Mesendoderm (in vitro differentiated cells): ENCODE measurements around the gene EXOG.

Experiments used
- DNase-seq: peaks from one replicate; pipeline ENCODE4 v3.0.0; 2013
- H2AK5ac ChIP-seq: 2 replicates; pipeline ENCODE4 v1.6.1; 2013; ENCODE audit warnings: low read length, inconsistent platforms
- H2BK120ac ChIP-seq: 2 replicates; pipeline ENCODE4 v1.6.1; 2013; ENCODE audit warnings: low read depth, mild to moderate bottlenecking, low read length, moderate library complexity, mixed read lengths
- H2BK15ac ChIP-seq: replicated peaks from 2 replicates; pipeline ENCODE4 v1.6.1; 2013; ENCODE audit warnings: low read depth, mild to moderate bottlenecking, moderate library complexity
- H2BK5ac ChIP-seq: 2 replicates; pipeline ENCODE4 v1.6.1; 2013; ENCODE audit warnings: low read length, inconsistent platforms
- H3K18ac ChIP-seq: 2 replicates; pipeline ENCODE4 v1.6.1; 2013; ENCODE audit warnings: mild to moderate bottlenecking, low read length, mixed read lengths
- H3K23ac ChIP-seq: one replicate; pipeline ENCODE4 v1.6.1; 2013; ENCODE audit warnings: low read length
- H3K27ac ChIP-seq: 2 replicates; pipeline ENCODE4 v1.5.1; 2013; ENCODE audit warnings: low read depth, mild to moderate bottlenecking, inconsistent platforms, low read length, moderate library complexity
- H3K27me3 ChIP-seq: 2 replicates; pipeline ENCODE4 v1.6.1; 2013; ENCODE audit warnings: low read length, control low read depth, mild to moderate bottlenecking, inconsistent platforms; ENCODE audit not compliant: insufficient read depth, poor library complexity
- H3K36me3 ChIP-seq: 2 replicates; pipeline ENCODE4 v1.6.1; 2013; ENCODE audit warnings: low read length, inconsistent platforms; ENCODE audit not compliant: control insufficient read depth, insufficient read depth
- H3K4ac ChIP-seq: one replicate; pipeline ENCODE4 v1.6.1; 2013; ENCODE audit warnings: low read depth, mild to moderate bottlenecking, low read length, moderate library complexity
- H3K4me1 ChIP-seq: 2 replicates; pipeline ENCODE4 v1.6.1; 2013; ENCODE audit warnings: low read depth, low read length, inconsistent platforms; ENCODE audit not compliant: control insufficient read depth
- H3K4me2 ChIP-seq: 2 replicates; pipeline ENCODE4 v1.6.1; 2013; ENCODE audit warnings: low read length
- H3K4me3 ChIP-seq: 2 replicates; pipeline ENCODE4 v1.5.1; 2013; ENCODE audit warnings: mild to moderate bottlenecking, low read length
- H3K56ac ChIP-seq: one replicate; pipeline ENCODE4 v1.6.1; 2013; ENCODE audit warnings: low read length
- H3K79me1 ChIP-seq: 2 replicates; pipeline ENCODE4 v1.6.1; 2013; ENCODE audit warnings: low read length, inconsistent platforms
- H3K79me2 ChIP-seq: 2 replicates; pipeline ENCODE4 v1.6.1; 2013; ENCODE audit warnings: mild to moderate bottlenecking, low read length; ENCODE audit not compliant: control insufficient read depth, insufficient read depth
- H3K9ac ChIP-seq: 2 replicates; pipeline ENCODE4 v1.6.1; 2013; ENCODE audit warnings: low read length, inconsistent platforms
- H4K5ac ChIP-seq: one replicate; pipeline ENCODE4 v1.6.1; 2013; ENCODE audit warnings: low read length
- H4K8ac ChIP-seq: one replicate; pipeline ENCODE4 v1.6.1; 2013; ENCODE audit warnings: low read depth, mild to moderate bottlenecking, control low read depth, low read length, moderate library complexity
- WGBS: extraction: QIAGEN DNeasy Blood & Tissue Kit; methylation state at CpG from one replicate; pipeline ENCODE4 v1.1.7; 2013; ENCODE audit warnings: low lambda C conversion rate, missing lambda C conversion rate; ENCODE audit not compliant: insufficient coverage; ENCODE audit errors: extremely low coverage; 5-methylcytosine and 5-hydroxymethylcytosine counted together

The EXOG gene

DNA sequence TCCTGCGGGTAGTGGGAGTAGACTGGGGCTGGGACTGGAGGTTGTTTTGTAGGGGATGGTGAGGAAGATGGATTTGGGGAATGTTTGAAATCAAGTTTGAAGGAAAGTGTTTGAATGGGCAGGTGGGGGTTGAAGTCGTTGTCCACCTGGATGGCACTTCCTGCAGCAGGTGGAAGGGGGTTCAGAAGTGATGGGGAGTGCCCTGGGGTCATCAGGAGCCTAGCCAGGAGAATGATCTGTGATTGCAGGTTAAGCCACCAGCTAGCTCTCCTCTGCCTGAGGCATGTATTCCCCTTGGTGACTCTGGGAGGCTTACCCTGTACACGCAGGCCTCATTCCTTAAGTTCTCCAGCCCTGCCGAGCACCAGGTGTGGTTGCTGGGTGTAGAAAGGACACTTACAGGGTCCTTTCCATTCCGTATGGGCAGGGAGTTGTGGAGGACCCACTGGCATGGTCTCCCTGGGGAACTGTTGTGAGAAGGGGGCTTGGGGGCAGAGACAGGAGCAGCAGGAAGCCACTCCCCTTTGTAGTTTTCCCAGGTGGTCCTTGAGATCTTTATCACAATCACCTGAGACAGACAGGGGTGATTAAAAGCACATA, 19.9 kb upstream of the EXOG start:
- Histone ChIP-seq H3K23ac (no peak overlapping the region), H3K18ac (no peak overlapping the region), H3K79me2 (peaks cover 46% of the 10 kb centered on the region), H3K4ac (no peak overlapping the region), H3K27ac (no peak overlapping the region), H3K79me1 (peaks cover 28% of the 10 kb centered on the region), H4K8ac (no peak overlapping the region), H3K36me3 (peaks cover 6% of the 10 kb centered on the region), H2BK120ac (no peak overlapping the region), H3K27me3 (no peaks in the 10 kb centered on the region), H4K5ac (no peak overlapping the region), H3K4me2 (no peak overlapping the region), H3K9ac (no peak overlapping the region), H3K4me3 (no peak overlapping the region), H2AK5ac (no peak overlapping the region), H2BK5ac (no peak overlapping the region), H2BK15ac (no peak overlapping the region), H3K56ac (no peak overlapping the region), H3K4me1 (no peaks in the 10 kb centered on the region)
- no peak for DNase-seq
- WGBS: no CpG with 5 or more reads among the region's 5 CpGs

DNA sequence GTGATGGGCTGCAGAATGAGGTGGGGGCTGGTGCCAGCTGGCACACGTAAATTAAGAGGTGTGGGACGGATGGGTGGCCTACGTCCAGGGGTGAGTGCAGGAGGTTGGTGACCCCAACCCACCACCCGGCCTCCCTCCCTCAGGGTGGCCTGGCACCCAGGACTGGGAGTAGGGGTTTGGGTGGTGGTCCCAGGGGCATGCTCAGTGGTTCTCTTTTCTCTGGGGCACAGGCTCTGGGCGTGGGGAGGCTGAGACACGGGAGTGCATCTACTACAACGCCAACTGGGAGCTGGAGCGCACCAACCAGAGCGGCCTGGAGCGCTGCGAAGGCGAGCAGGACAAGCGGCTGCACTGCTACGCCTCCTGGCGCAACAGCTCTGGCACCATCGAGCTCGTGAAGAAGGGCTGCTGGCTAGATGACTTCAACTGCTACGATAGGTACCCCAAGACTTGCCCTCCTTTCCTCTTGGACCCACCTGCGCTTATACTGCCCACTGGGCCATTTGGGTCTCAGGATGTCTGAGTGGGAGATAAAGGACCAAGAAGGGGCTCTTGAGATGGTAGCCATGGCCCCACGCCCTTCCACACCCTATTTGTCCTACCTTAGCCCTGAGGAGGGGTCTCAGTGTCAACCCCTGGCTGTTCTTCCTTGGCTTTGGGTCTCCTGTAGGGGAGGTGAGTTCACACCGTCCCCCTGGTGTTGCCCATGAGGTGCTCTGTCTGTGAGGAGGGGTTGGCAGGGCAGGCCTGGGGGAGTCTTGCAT, 18.9 kb upstream of the EXOG start:
- no peak overlapping the region for H3K4me2 ChIP-seq
- no peak overlapping the region for H3K56ac ChIP-seq
- no peak overlapping the region for H3K9ac ChIP-seq
- H2BK15ac ChIP-seq: no peak overlapping the region
- H3K36me3 ChIP-seq: peaks cover 9% of the 10 kb centered on the region
- DNase-seq: no peak
- H2BK5ac ChIP-seq: no peak overlapping the region
- H4K8ac ChIP-seq: no peak overlapping the region
- H3K4me1 ChIP-seq: no peaks in the 10 kb centered on the region
- no peak overlapping the region for H3K18ac ChIP-seq
- H3K23ac ChIP-seq: no peak overlapping the region
- peaks cover 26% of the 10 kb centered on the region for H3K79me1 ChIP-seq
- no peak overlapping the region for H3K4me3 ChIP-seq
- H3K4ac ChIP-seq: no peak overlapping the region
- peaks cover 40% of the 10 kb centered on the region for H3K79me2 ChIP-seq
- no peak overlapping the region for H2BK120ac ChIP-seq
- no peak overlapping the region for H4K5ac ChIP-seq
- H3K27ac ChIP-seq: no peak overlapping the region
- no peaks in the 10 kb centered on the region for H3K27me3 ChIP-seq
- no peak overlapping the region for H2AK5ac ChIP-seq
- WGBS: no CpG with 5 or more reads among the region's 21 CpGs

DNA sequence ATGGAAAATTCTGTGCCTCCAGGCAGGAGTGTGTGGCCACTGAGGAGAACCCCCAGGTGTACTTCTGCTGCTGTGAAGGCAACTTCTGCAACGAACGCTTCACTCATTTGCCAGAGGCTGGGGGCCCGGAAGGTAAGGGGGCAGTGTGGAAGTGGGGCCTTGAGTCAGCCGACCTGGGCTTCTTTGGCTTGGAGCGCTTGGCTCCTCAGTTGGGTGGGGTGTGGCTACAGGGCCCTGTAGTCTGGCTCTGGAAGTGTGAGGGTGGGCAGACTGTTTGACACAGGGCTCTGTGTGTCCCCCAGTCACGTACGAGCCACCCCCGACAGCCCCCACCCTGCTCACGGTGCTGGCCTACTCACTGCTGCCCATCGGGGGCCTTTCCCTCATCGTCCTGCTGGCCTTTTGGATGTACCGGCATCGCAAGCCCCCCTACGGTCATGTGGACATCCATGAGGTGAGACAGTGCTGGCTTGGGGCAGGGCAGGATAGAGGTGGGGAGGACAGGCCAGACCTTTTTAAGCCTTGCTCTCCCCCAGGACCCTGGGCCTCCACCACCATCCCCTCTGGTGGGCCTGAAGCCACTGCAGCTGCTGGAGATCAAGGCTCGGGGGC, 18.2 kb upstream of the EXOG start:
- Histone ChIP-seq H2BK5ac (no peak overlapping the region), H3K9ac (no peak overlapping the region), H4K8ac (no peak overlapping the region), H3K4me2 (no peak overlapping the region), H3K79me1 (peaks cover 21% of the 10 kb centered on the region), H3K23ac (no peak overlapping the region), H3K18ac (no peak overlapping the region), H3K4ac (no peak overlapping the region), H3K36me3 (peaks cover 9% of the 10 kb centered on the region), H2AK5ac (no peak overlapping the region), H4K5ac (no peak overlapping the region), H3K4me3 (no peak overlapping the region), H2BK15ac (no peak overlapping the region), H3K79me2 (peaks cover 34% of the 10 kb centered on the region), H3K27me3 (no peaks in the 10 kb centered on the region), H3K4me1 (no peaks in the 10 kb centered on the region), H3K27ac (no peak overlapping the region), H3K56ac (no peak overlapping the region), H2BK120ac (no peak overlapping the region)
- DNase-seq: no peak
- no CpG with 5 or more reads among the region's 15 CpGs for WGBS

DNA sequence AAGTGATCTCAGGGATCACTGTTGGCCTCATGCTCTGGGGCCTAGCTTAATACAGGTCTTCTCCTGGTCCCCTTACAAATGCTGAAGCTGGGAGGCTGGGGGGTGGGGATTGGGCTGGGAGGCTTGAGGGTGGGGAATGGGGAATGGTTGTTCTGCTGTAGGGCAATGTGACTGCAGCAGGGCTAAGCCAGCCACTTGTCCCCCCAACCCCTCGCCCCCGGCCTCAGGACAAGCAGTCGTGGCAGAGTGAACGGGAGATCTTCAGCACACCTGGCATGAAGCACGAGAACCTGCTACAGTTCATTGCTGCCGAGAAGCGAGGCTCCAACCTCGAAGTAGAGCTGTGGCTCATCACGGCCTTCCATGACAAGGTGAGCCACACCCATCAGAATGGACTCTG, 17.2 kb upstream of the EXOG start:
- H3K4me2 ChIP-seq: no peak overlapping the region
- H3K27ac ChIP-seq: no peak overlapping the region
- H3K4ac ChIP-seq: no peak overlapping the region
- H2BK5ac ChIP-seq: no peak overlapping the region
- no peaks in the 10 kb centered on the region for H3K4me1 ChIP-seq
- DNase-seq: no peak
- H4K5ac ChIP-seq: no peak overlapping the region
- no peak overlapping the region for H3K9ac ChIP-seq
- H4K8ac ChIP-seq: no peak overlapping the region
- peaks cover 26% of the 10 kb centered on the region for H3K79me2 ChIP-seq
- no CpG with 5 or more reads among the region's 9 CpGs for WGBS
- no peaks in the 10 kb centered on the region for H3K27me3 ChIP-seq
- H2AK5ac ChIP-seq: no peak overlapping the region
- no peak overlapping the region for H3K18ac ChIP-seq
- H3K36me3 ChIP-seq: peaks cover 12% of the 10 kb centered on the region
- no peak overlapping the region for H2BK120ac ChIP-seq
- H3K56ac ChIP-seq: no peak overlapping the region
- H3K23ac ChIP-seq: no peak overlapping the region
- peaks cover 16% of the 10 kb centered on the region for H3K79me1 ChIP-seq
- no peak overlapping the region for H3K4me3 ChIP-seq
- H2BK15ac ChIP-seq: no peak overlapping the region

DNA sequence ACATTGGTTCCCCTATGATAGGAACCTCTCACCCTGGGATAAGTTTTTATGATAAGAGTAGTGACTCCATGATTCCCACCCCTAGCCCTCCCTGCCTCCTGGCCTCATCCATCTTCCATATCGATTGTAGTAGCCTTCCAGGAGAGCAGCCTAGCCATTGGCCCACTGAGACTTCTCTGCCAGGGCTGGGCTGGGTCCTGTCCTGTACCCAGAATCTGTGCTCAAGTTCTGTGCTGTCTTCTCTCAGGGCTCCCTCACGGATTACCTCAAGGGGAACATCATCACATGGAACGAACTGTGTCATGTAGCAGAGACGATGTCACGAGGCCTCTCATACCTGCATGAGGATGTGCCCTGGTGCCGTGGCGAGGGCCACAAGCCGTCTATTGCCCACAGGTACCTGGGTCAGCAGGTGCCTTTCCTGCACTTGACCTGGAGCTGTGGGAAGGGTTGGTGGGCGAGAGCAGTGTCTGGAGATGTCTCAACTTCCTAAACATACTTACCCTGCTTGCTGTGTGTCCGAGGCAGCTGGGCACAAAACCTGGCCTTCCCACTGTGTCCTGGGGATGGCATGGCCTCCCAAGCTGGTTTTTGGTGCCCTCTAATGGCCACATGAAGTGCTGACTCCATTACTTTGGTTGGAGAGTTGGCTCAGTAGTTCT, 16.6 kb upstream of the EXOG start:
- H3K9ac ChIP-seq: no peak overlapping the region
- no peaks in the 10 kb centered on the region for H3K4me1 ChIP-seq
- no peak overlapping the region for H3K4me3 ChIP-seq
- no CpG with 5 or more reads among the region's 10 CpGs for WGBS
- H3K56ac ChIP-seq: no peak overlapping the region
- H3K79me1 ChIP-seq: peaks cover 16% of the 10 kb centered on the region
- peaks cover 12% of the 10 kb centered on the region for H3K36me3 ChIP-seq
- H3K79me2 ChIP-seq: peaks cover 22% of the 10 kb centered on the region
- H4K5ac ChIP-seq: no peak overlapping the region
- no peak overlapping the region for H2BK120ac ChIP-seq
- no peak overlapping the region for H2BK5ac ChIP-seq
- no peak overlapping the region for H3K18ac ChIP-seq
- H3K27me3 ChIP-seq: no peaks in the 10 kb centered on the region
- no peak overlapping the region for H4K8ac ChIP-seq
- no peak overlapping the region for H2AK5ac ChIP-seq
- no peak overlapping the region for H3K4me2 ChIP-seq
- no peak overlapping the region for H2BK15ac ChIP-seq
- DNase-seq: peak; percentile 60
- no peak overlapping the region for H3K23ac ChIP-seq
- H3K4ac ChIP-seq: no peak overlapping the region
- H3K27ac ChIP-seq: no peak overlapping the region
